Tibial nerve (tissue), 4 donors: ENCODE data around the gene CDCA5. TPM values are rescaled to one million over a fixed set of nuclear protein-coding genes. Genes with fewer than 3 reads are reported as not detected.

ENCODE experiments used
- DNase-seq, 2 donors: peaks; one replicate each; pipeline ENCODE4 v3.0.0-alpha.2; 2019; ENCODE audit warnings: low spot score in 2 of 2
- H3K27ac ChIP-seq, 4 donors: fragments of 200-600 bp; sonication (generic) in 3 of 4; one replicate each; pipeline ENCODE4 v1.5.1; 2017 to 2019; ENCODE audit warnings: mild to moderate bottlenecking in 1 of 4
- H3K27me3 ChIP-seq, 2 donors: fragments of 200-600 bp; sonication (generic) in 1 of 2; one replicate each; pipeline versions ENCODE4 v1.5.1 to v1.6.0; 2017 to 2019
- H3K36me3 ChIP-seq, 3 donors: fragments of 200-600 bp; sonication (generic); one replicate each; pipeline ENCODE4 v1.5.1; 2018 to 2019
- H3K4me1 ChIP-seq, 4 donors: fragments of 200-600 bp; sonication (generic) in 3 of 4; one replicate each; pipeline ENCODE4 v1.5.1; 2017 to 2019
- H3K4me3 ChIP-seq, 4 donors: fragments of 200-600 bp; sonication (generic) in 3 of 4; one replicate each; pipeline ENCODE4 v1.5.1; 2017 to 2019; ENCODE audit warnings: mild to moderate bottlenecking in 1 of 4, moderate library complexity in 1 of 4
- H3K9me3 ChIP-seq, 4 donors: fragments of 200-600 bp; sonication (generic) in 3 of 4; one replicate each; pipeline ENCODE4 v1.5.1; 2017 to 2019
- EP300 ChIP-seq, 2 donors: sonication (generic); formaldehyde crosslinking; IDR thresholded peaks; one replicate each; pipeline ENCODE4 v1.6.1; 2017; ENCODE audit warnings: antibody characterized with exemption in 2 of 2, mild to moderate bottlenecking in 1 of 2
- POLR2A ChIP-seq, 2 donors: fragments of 450-650 bp; IDR thresholded peaks; one replicate each; pipeline ENCODE4 v1.6.1; 2017; ENCODE audit warnings: antibody characterized with exemption in 2 of 2, mild to moderate bottlenecking in 2 of 2, moderate library complexity in 2 of 2
- WGBS, 2 donors: methylation state at CpG; one replicate each; pipeline ENCODE4 v1.1.5; 2018; 5-methylcytosine and 5-hydroxymethylcytosine counted together
- total RNA-seq, 4 donors: library from RNA; depleted of rRNA; stranded (reverse); fragments of >200 nt; gene quantifications; one replicate each; pipeline ENCODE4 v1.1.0, GENCODE V29; 2016
- TF ChIP-seq, protein P1 (sequence below), 5 experiments: fragments of 200-600 bp in 3 of 5; fragments of 450-650 bp in 2 of 5; sonication (generic) in 3 of 5; IDR thresholded peaks; one replicate each; pipeline ENCODE4 v1.5.1; 2016 to 2019; ENCODE audit warnings: antibody characterized with exemption in 5 of 5, mild to moderate bottlenecking in 3 of 5, moderate library complexity in 2 of 5

CDCA5 gene
- total RNA-seq, 4 donors from 2014 or later: 0.90 to 1.3 TPM; not detected in 2

DNA sequence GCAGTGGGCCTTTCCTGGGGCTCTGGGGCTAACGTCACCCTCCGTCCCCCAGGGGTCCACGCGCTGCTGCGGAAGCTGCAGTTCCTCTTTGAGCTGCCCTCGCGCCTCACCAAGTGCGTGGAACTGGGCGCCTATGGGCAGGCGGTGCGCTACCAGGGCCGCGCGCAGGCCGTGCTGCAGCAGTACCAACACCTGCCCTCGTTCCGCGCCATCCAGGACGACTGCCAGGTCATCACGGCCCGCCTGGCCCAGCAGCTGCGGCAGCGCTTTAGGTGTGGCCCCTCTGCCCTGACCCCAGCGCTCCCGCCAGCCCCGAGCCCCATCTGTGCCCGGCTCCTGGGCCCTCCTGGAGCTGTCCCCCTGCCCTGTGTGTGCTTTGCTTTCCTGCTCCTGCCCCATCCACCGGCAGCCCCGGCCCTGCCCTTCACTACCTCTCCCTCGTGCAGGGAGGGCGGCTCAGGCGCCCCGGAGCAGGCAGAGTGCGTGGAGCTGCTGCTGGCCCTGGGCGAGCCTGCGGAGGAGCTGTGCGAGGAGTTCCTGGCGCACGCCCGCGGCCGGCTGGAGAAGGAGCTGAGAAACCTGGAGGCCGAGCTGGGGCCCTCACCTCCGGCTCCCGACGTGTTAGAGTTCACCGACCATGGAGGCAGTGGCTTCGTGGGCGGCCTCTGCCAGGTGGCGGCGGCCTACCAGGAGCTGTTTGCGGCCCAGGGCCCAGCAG is 24.1 kb upstream of the CDCA5 start:
- Histone ChIP-seq H3K4me1 (peaks cover 0 to 28% (median 19%) of the 10 kb centered on the region in 4 donors), H3K9me3 (no peaks in the 10 kb centered on the region), H3K27ac (no peak overlapping the region), H3K27me3 (no peaks in the 10 kb centered on the region), H3K4me3 (no peak overlapping the region), H3K36me3 (peaks cover 0 to 44% (median 7%) of the 10 kb centered on the region in 3 donors)
- DNase-seq: no peak
- TF ChIP-seq EP300 (IDR thresholded peaks at IDR 0.05) (no peak), POLR2A (IDR thresholded peaks at IDR 0.05) (no peak)
- TF ChIP-seq, protein P1, sequence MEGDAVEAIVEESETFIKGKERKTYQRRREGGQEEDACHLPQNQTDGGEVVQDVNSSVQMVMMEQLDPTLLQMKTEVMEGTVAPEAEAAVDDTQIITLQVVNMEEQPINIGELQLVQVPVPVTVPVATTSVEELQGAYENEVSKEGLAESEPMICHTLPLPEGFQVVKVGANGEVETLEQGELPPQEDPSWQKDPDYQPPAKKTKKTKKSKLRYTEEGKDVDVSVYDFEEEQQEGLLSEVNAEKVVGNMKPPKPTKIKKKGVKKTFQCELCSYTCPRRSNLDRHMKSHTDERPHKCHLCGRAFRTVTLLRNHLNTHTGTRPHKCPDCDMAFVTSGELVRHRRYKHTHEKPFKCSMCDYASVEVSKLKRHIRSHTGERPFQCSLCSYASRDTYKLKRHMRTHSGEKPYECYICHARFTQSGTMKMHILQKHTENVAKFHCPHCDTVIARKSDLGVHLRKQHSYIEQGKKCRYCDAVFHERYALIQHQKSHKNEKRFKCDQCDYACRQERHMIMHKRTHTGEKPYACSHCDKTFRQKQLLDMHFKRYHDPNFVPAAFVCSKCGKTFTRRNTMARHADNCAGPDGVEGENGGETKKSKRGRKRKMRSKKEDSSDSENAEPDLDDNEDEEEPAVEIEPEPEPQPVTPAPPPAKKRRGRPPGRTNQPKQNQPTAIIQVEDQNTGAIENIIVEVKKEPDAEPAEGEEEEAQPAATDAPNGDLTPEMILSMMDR (IDR thresholded peaks at IDR 0.05): no peak
- WGBS, 2 donors: 92 to 93% methylated on average over 25 to 45 of the region's 52 CpGs

DNA sequence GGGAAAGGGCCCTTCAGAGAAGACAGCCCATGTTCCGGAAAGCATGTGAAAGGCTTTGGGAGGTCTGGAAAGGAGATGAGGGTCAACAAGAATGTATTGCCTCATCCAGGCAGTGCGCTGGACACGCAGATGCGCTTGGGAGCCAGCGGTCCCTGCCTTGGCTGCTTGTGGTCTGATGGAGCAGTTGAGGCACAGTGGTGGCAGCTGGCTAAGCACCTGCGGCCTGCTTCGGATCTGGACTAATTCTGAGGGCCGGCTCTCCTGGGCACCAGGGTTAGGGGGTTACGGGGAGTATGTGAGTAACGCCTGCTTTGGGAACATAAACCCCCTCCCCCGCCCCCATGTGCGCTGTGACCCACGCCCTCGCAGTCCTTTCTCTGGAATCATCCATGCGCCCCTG is 23.2 kb upstream of the CDCA5 start:
- no peak overlapping the region for H3K27ac ChIP-seq
- H3K27me3 ChIP-seq: no peaks in the 10 kb centered on the region
- DNase-seq: no peak
- peaks cover 0 to 48% (median 7%) of the 10 kb centered on the region in 3 donors for H3K36me3 ChIP-seq
- peaks cover 0 to 28% (median 10%) of the 10 kb centered on the region in 4 donors for H3K4me1 ChIP-seq
- no peak overlapping the region for H3K4me3 ChIP-seq
- H3K9me3 ChIP-seq: no peaks in the 10 kb centered on the region
- no peak for TF ChIP-seq POLR2A (IDR thresholded peaks at IDR 0.05)
- no peak for TF ChIP-seq EP300 (IDR thresholded peaks at IDR 0.05)
- TF ChIP-seq, protein P1 (IDR thresholded peaks at IDR 0.05): no peak
- WGBS, 2 donors: 88 to 90% methylated on average over 14 to 15 of the region's 15 CpGs

DNA sequence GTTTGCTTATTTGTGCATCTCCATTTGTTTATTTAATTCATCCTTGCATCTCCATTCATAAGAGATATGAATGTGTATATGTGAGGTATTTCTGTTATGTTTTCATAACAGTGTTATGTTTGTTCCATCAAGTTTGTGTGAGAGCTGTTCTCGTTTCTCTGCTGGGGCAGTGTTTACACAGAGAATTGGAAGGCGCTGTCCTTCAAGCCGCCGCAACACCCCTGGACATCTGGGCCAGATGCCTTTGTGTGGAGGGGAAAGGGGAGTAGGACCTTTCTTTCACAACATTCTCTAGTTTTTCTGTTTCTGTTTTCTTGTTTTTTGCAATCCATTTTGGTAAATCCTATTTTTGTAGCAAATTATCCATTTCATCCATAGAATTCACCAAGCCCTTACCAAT is 20.8 kb upstream of the CDCA5 start:
- no peak overlapping the region for H3K27ac ChIP-seq
- H3K4me1 ChIP-seq: peaks cover 0 to 13% (median 0%) of the 10 kb centered on the region in 4 donors
- no peak overlapping the region for H3K4me3 ChIP-seq
- H3K36me3 ChIP-seq: peaks cover 0 to 44% (median 7%) of the 10 kb centered on the region in 3 donors
- no peaks in the 10 kb centered on the region for H3K27me3 ChIP-seq
- no peaks in the 10 kb centered on the region for H3K9me3 ChIP-seq
- DNase-seq: no peak
- 75 to 80% methylated on average over 4 of the region's 4 CpGs for WGBS, 2 donors
- TF ChIP-seq, protein P1 (IDR thresholded peaks at IDR 0.05): no peak
- no peak for TF ChIP-seq POLR2A (IDR thresholded peaks at IDR 0.05)

DNA sequence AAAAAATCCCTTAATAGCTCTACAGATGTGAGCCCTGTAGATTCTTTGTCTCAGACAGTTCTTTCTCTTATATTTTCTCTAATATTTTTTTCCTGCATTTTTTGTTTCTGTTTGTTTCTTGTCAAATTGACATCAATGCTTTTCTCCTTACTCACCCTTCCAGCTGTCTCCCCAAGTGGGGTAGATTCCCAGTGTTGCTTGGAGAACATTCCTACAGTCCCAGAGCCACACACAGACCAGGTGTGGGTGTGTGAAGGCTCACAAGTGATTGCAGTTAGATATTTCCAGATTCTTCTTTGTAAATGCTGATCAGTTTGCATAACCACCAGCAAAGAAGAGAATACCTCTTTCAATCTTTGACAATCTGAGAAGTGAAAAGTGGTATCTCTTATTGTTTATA is 19.6 kb upstream of the CDCA5 start:
- Histone ChIP-seq H3K27me3 (no peaks in the 10 kb centered on the region), H3K4me3 (no peak overlapping the region), H3K36me3 (peaks cover 0 to 32% (median 7%) of the 10 kb centered on the region in 3 donors), H3K9me3 (no peaks in the 10 kb centered on the region), H3K27ac (no peak overlapping the region), H3K4me1 (peaks cover 0 to 21% (median 0%) of the 10 kb centered on the region in 4 donors)
- DNase-seq: no peak
- no peak for TF ChIP-seq EP300 (IDR thresholded peaks at IDR 0.05)
- TF ChIP-seq, protein P1 (IDR thresholded peaks at IDR 0.05): no peak
- TF ChIP-seq POLR2A (IDR thresholded peaks at IDR 0.05): no peak
